CD14-positive monocyte (primary cell): ENCODE data around the gene GGA3. TPM values are rescaled to one million over a fixed set of nuclear protein-coding genes. Genes with fewer than 3 reads are reported as not detected.
A peak's percentile ranks its signal among the peaks of the same experiment; 100 is the strongest.

Experiments
- DNase-seq, 3 donors: peaks; one replicate each; pipeline ENCODE4 v3.0.0-alpha.2; 2011 to 2022
- H2AFZ ChIP-seq: 2 replicates; pipeline ENCODE4 v1.6.0; 2012; ENCODE audit warnings: mild to moderate bottlenecking, low read depth, low read length, inconsistent platforms; ENCODE audit not compliant: insufficient read depth, poor library complexity, severe bottlenecking
- H3K27ac ChIP-seq, 2 donors: 1 replicate in 1 of 2; 2 replicates in 1 of 2; pipeline ENCODE4 v1.5.1; 2012 to 2013; ENCODE audit warnings: low read length in 2 of 2, control low read depth in 1 of 2, inconsistent platforms in 1 of 2, low read depth in 1 of 2, mild to moderate bottlenecking in 1 of 2
- H3K27me3 ChIP-seq, 2 donors: one replicate each; pipeline versions ENCODE4 v1.6.0 to v1.6.1; 2011 to 2013; ENCODE audit warnings: low read length in 2 of 2; ENCODE audit not compliant: control insufficient read depth in 2 of 2, insufficient read depth in 2 of 2
- H3K36me3 ChIP-seq, 2 donors: replicated peaks in 1 of 2; 1 replicate in 1 of 2; 2 replicates in 1 of 2; pipeline versions ENCODE4 v1.5.1 to v1.6.1; 2012 to 2013; ENCODE audit warnings: low read length in 2 of 2, control low read depth in 1 of 2, inconsistent platforms in 1 of 2, mild to moderate bottlenecking in 1 of 2; ENCODE audit not compliant: insufficient read depth in 2 of 2, control insufficient read depth in 1 of 2
- H3K4me1 ChIP-seq, 2 donors: 1 replicate in 1 of 2; 2 replicates in 1 of 2; pipeline versions ENCODE4 v1.5.1 to v1.6.1; 2012 to 2013; ENCODE audit warnings: low read length in 2 of 2, control low read depth in 1 of 2, inconsistent platforms in 1 of 2, mild to moderate bottlenecking in 1 of 2, moderate library complexity in 1 of 2; ENCODE audit not compliant: insufficient read depth in 2 of 2, control insufficient read depth in 1 of 2
- H3K4me2 ChIP-seq: replicated peaks from 2 replicates; pipeline ENCODE3; 2012; ENCODE audit warnings: low read length, moderate library complexity, mild to moderate bottlenecking; ENCODE audit not compliant: poor library complexity, severe bottlenecking; ENCODE audit errors: extremely low read depth
- H3K4me3 ChIP-seq, 3 experiments: fragments of 200-600 bp in 1 of 3; sonication (generic) in 1 of 3; replicated peaks in 1 of 3; 1 replicate in 2 of 3; 2 replicates in 1 of 3; pipeline ENCODE4 v1.5.1; 2011 to 2013; ENCODE audit warnings: low read length in 3 of 3, mild to moderate bottlenecking in 3 of 3, control low read depth in 2 of 3, low read depth in 2 of 3, inconsistent platforms in 1 of 3, moderate library complexity in 1 of 3
- H3K79me2 ChIP-seq: 2 replicates; pipeline ENCODE4 v1.6.0; 2012; ENCODE audit warnings: mild to moderate bottlenecking, control low read depth, inconsistent platforms, low read length, moderate library complexity; ENCODE audit not compliant: insufficient read depth
- H3K9ac ChIP-seq: 2 replicates; pipeline ENCODE4 v1.6.0; 2017; ENCODE audit warnings: low read length, mild to moderate bottlenecking; ENCODE audit not compliant: insufficient read depth, poor library complexity, severe bottlenecking
- H3K9me3 ChIP-seq, 2 donors: replicated peaks in 1 of 2; 1 replicate in 1 of 2; 2 replicates in 1 of 2; pipeline versions ENCODE4 v1.5.1 to v1.6.1; 2012 to 2013; ENCODE audit warnings: low read length in 2 of 2, control low read depth in 1 of 2; ENCODE audit not compliant: control insufficient read depth in 1 of 2, insufficient read depth in 1 of 2
- H4K20me1 ChIP-seq: 2 replicates; pipeline ENCODE4 v1.6.0; 2012; ENCODE audit warnings: mild to moderate bottlenecking, low read length, control low read depth, moderate library complexity; ENCODE audit not compliant: insufficient read depth
- H3K27ac Mint-ChIP-seq, 7 donors: one replicate each; pipeline ENCODE4 v1.8.0; 2020; ENCODE audit warnings: mild to moderate bottlenecking in 7 of 7, mixed read lengths in 7 of 7, moderate library complexity in 6 of 7, inconsistent platforms in 2 of 7
- H3K27me3 Mint-ChIP-seq, 3 donors: one replicate each; pipeline ENCODE4 v1.8.0; 2021 to 2022; ENCODE audit warnings: low read depth in 3 of 3, mild to moderate bottlenecking in 3 of 3, mixed read lengths in 3 of 3, moderate library complexity in 3 of 3, inconsistent platforms in 1 of 3
- H3K36me3 Mint-ChIP-seq, 2 donors: one replicate each; pipeline ENCODE4 v1.8.0; 2020; ENCODE audit warnings: mixed read lengths in 2 of 2, inconsistent platforms in 1 of 2, mild to moderate bottlenecking in 1 of 2
- H3K4me1 Mint-ChIP-seq: one replicate; pipeline ENCODE4 v1.8.0; 2020; ENCODE audit warnings: mild to moderate bottlenecking, mixed read lengths
- H3K4me3 Mint-ChIP-seq, 2 donors: one replicate each; pipeline ENCODE4 v1.8.0; 2020; ENCODE audit warnings: mild to moderate bottlenecking in 2 of 2, mixed read lengths in 2 of 2, moderate library complexity in 1 of 2
- H3K9me3 Mint-ChIP-seq, 7 donors: one replicate each; pipeline ENCODE4 v1.8.0; 2020 to 2022; ENCODE audit warnings: mixed read lengths in 7 of 7, mild to moderate bottlenecking in 6 of 7, moderate library complexity in 6 of 7, inconsistent platforms in 2 of 7
- WGBS: methylation state at CpG from one replicate; pipeline ENCODE4 v1.1.5; 2013; ENCODE audit warnings: missing lambda C conversion rate; ENCODE audit not compliant: insufficient coverage; 5-methylcytosine and 5-hydroxymethylcytosine counted together
- intact Hi-C, 2 donors: fragments of 100-400 bp; cut with micrococcal nuclease; formaldehyde crosslinking; loops; one replicate each; pipeline versions ENCODE4 v1.15.0 to v1.15.1; 2023
- polyA plus RNA-seq, 3 donors: library from polyadenylated mRNA; depleted of rRNA in 1 of 3; unstranded in 2 of 3; stranded (reverse) in 1 of 3; fragments of 300-500 nt in 2 of 3; fragments of >200 nt in 1 of 3; fragmentation: Illumina TruSeq in 2 of 3; gene quantifications; 1 replicate in 2 of 3; 2 replicates in 1 of 3; pipeline ENCODE4 v1.2.3, GENCODE V29; 2012 to 2021
- TF ChIP-seq, protein P1 (sequence below): fragments of 200-600 bp; IDR thresholded peaks from one replicate; pipeline ENCODE4 v1.8.0; 2022; ENCODE audit warnings: antibody characterized with exemption, mild to moderate bottlenecking

Gene GGA3
- polyA plus RNA-seq, 3 donors: 4.3 to 162 (median 15.7) TPM

DNA sequence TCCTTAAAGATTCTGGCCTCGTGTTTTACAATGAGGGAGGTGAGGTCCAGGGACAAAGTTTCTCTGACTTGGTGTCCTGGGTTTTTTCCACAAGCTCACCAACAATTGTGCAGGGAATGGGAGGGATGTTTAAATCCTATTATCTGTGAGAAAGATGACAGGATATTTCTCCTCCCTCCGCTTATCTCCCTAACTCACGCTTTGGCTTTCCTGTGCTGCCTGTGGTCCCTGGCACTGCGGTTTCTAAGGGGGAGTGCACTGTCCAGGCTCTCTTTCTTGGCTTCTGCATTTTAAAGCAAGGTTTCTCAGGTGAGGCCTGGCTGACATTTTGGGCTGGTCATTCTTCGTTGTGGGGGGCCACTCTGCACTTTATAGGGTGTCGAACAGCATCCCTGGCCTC, 16.4 kb downstream of the GGA3 start:
- H3K4me3 ChIP-seq: peak overlapping the region in 1 of 3 experiments; percentile 32
- H3K9me3 ChIP-seq: no peaks in the 10 kb centered on the region
- peaks cover 41 to 52% of the 10 kb centered on the region in 2 donors for H3K4me1 ChIP-seq
- peak overlapping the region; percentile 37 for H3K4me2 ChIP-seq
- Mint-ChIP-seq H3K36me3 (peaks cover 69 to 84% of the 10 kb centered on the region in 2 donors), H3K9me3 (peaks cover 0 to 1% (median 0%) of the 10 kb centered on the region in 7 donors), H3K27me3 (no peaks in the 10 kb centered on the region), H3K4me3 (peak overlapping the region in 1 of 2 donors; percentile 80), H3K27ac (peak overlapping the region in 3 of 7 donors; percentile 55 to 89 (median 80)), H3K4me1 (peaks cover 54% of the 10 kb centered on the region)
- H3K9ac ChIP-seq: no peak overlapping the region
- peaks cover 60% of the 10 kb centered on the region for H3K79me2 ChIP-seq
- 90% methylated on average over 3 of the region's 6 CpGs for WGBS
- H2AFZ ChIP-seq: no peak overlapping the region
- no peaks in the 10 kb centered on the region for H3K27me3 ChIP-seq
- intact Hi-C loops: no loop called here
- peak overlapping the region in 1 of 2 donors; percentile 50 for H3K27ac ChIP-seq
- TF ChIP-seq, protein P1, sequence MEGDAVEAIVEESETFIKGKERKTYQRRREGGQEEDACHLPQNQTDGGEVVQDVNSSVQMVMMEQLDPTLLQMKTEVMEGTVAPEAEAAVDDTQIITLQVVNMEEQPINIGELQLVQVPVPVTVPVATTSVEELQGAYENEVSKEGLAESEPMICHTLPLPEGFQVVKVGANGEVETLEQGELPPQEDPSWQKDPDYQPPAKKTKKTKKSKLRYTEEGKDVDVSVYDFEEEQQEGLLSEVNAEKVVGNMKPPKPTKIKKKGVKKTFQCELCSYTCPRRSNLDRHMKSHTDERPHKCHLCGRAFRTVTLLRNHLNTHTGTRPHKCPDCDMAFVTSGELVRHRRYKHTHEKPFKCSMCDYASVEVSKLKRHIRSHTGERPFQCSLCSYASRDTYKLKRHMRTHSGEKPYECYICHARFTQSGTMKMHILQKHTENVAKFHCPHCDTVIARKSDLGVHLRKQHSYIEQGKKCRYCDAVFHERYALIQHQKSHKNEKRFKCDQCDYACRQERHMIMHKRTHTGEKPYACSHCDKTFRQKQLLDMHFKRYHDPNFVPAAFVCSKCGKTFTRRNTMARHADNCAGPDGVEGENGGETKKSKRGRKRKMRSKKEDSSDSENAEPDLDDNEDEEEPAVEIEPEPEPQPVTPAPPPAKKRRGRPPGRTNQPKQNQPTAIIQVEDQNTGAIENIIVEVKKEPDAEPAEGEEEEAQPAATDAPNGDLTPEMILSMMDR: no peak
- peaks cover 62 to 79% of the 10 kb centered on the region in 2 donors for H3K36me3 ChIP-seq
- DNase-seq: no peak
- H4K20me1 ChIP-seq: peaks cover 95% of the 10 kb centered on the region

DNA sequence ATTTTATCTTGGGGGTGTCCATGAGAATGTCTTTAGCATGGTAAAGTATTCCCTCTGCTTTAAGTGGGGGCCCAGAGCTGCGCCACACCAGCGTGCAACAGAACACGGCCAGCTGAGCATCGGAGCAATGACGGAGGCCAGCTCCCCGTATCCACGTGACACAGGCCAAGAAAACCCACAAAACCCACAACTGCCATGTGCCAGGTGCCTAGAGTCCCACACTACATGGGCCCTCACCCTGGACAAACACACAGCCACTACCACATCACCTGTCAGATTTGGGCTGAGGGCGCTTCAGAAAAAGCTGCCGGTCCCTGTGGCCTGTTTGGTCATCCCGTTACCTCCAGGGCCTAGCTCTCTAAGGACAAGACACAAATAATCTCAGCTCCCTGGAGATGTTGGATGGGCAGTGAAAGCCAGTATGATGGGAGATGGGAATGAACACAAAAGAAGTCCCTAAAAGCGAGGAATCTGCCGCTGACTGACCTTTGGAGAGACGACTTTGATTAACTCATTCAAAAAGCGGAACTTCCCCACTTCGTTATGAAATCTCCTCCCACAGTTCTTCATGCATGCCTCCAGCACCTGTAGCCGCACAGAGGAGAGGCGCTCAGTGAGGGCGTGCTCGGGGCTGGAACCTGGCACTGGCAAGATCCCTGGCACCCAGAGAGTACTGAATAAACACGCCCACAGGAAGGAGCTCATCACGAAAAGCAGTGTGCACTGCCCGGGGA, 17.1 kb downstream of the GGA3 start:
- Mint-ChIP-seq H3K27ac (peak overlapping the region; percentile 54 to 89 (median 80)), H3K9me3 (peaks cover 0 to 1% (median 0%) of the 10 kb centered on the region in 7 donors), H3K36me3 (peaks cover 73 to 91% of the 10 kb centered on the region in 2 donors), H3K27me3 (no peaks in the 10 kb centered on the region), H3K4me3 (peak overlapping the region; percentile 1 to 80), H3K4me1 (peaks cover 47% of the 10 kb centered on the region)
- TF ChIP-seq, protein P1: no peak
- Histone ChIP-seq H3K27me3 (no peaks in the 10 kb centered on the region), H3K4me3 (peak overlapping the region in 1 of 3 experiments; percentile 32), H4K20me1 (peaks cover 94% of the 10 kb centered on the region), H3K4me1 (peaks cover 34 to 45% of the 10 kb centered on the region in 2 donors), H3K9me3 (no peaks in the 10 kb centered on the region), H3K4me2 (peak overlapping the region; percentile 37), H3K36me3 (peaks cover 69 to 86% of the 10 kb centered on the region in 2 donors), H3K9ac (no peak overlapping the region), H2AFZ (no peak overlapping the region), H3K79me2 (peaks cover 58% of the 10 kb centered on the region), H3K27ac (peak overlapping the region in 1 of 2 donors; percentile 50)
- DNase-seq: peak; percentile 58 to 85 (median 79)
- WGBS: 44% methylated on average over 14 of the region's 22 CpGs
- intact Hi-C loops: no loop called here
